Endothelial cell of umbilical vein (primary cell): Measurements from ENCODE around the gene MCOLN3.

ENCODE experiments used
- CTCF ChIP-seq, 2 donors: IDR thresholded peaks; 1 replicate in 1 of 2; 2 replicates in 1 of 2; pipeline ENCODE4 v1.5.1; 2011; ENCODE audit warnings: low read length in 2 of 2, mild to moderate bottlenecking in 2 of 2, moderate library complexity in 2 of 2, control low read depth in 1 of 2, inconsistent platforms in 1 of 2, low read depth in 1 of 2; ENCODE audit not compliant: insufficient read depth in 1 of 2; ENCODE audit errors: extremely low read depth in 1 of 2
- EZH2 ChIP-seq: IDR thresholded peaks from 2 replicates; pipeline ENCODE4 v1.6.1; 2012; ENCODE audit warnings: borderline replicate concordance, low read depth, mild to moderate bottlenecking, moderate library complexity, low read length, inconsistent platforms; ENCODE audit not compliant: severe bottlenecking
- FOS ChIP-seq: IDR thresholded peaks from 2 replicates; pipeline ENCODE4 v1.6.1; 2011; ENCODE audit warnings: mild to moderate bottlenecking, low read length, moderate library complexity, borderline replicate concordance; ENCODE audit not compliant: insufficient read depth
- GATA2 ChIP-seq: IDR thresholded peaks from 2 replicates; pipeline ENCODE4 v1.7.0; 2011; ENCODE audit warnings: low read depth, mild to moderate bottlenecking, moderate library complexity, mixed read lengths, low read length; ENCODE audit not compliant: insufficient read length, insufficient read depth
- MAX ChIP-seq: IDR thresholded peaks from 2 replicates; pipeline ENCODE4 v1.6.1; 2011; ENCODE audit not compliant: insufficient read depth, insufficient read length
- MYC ChIP-seq: IDR thresholded peaks from one replicate; pipeline ENCODE4 v1.6.1; 2011; ENCODE audit warnings: mild to moderate bottlenecking, low read depth, low read length
- POLR2A ChIP-seq: IDR thresholded peaks from 2 replicates; pipeline ENCODE4 v1.6.1; 2012; ENCODE audit warnings: low read depth, mild to moderate bottlenecking, control low read depth, low read length
- POLR2AphosphoS5 ChIP-seq: IDR thresholded peaks from 2 replicates; pipeline ENCODE4 v1.6.1; 2012; ENCODE audit warnings: low read depth, mild to moderate bottlenecking, control low read depth, low read length, moderate library complexity; ENCODE audit not compliant: insufficient read depth

- no peak for TF ChIP-seq CTCF (IDR thresholded peaks at IDR 0.05; ENCODE audit: extremely low read depth in 1 of 2, insufficient read depth in 1 of 2, low read depth in 1 of 2, low read length in 2 of 2)
- no peak for TF ChIP-seq POLR2A
- no peak for TF ChIP-seq EZH2
- TF ChIP-seq MYC, result no peak
- no peak for TF ChIP-seq POLR2AphosphoS5
- no peak for TF ChIP-seq GATA2
- TF ChIP-seq MAX, result no peak
- no peak for TF ChIP-seq FOS
Measured at GRCh38 chr1:85090225-85090624, 41.9 kb upstream of the MCOLN3 start.
